ENCODE results near the gene HSPBP1.
"Not testable (repeated sequence)": the region's sequence is repeated elsewhere in the genome, so short reads cannot be mapped to it uniquely, and the experiment has no call there.

Gene HSPBP1

DNA sequence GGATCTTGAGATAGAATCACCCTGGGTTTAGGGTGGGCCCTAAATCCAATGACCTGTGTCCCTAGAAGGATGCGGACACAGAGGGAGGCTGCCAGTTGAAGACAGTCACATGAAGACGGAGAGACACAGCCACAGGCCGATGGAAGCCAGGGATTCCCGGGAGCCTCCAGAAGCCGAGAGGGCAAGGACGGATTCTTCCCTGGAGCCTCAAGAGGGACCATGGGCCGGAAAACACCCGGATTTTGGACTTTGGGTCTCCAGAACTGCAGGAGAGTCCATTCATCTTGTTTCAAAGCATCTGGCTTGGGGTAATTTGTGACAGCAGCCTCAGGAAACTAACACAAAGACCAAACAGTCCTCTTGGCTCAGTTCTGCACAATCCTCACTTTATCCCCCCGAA is 53.6 kb downstream of the HSPBP1 start:
- ChIA-PET POLR2A (no interaction called here), CTCF (no interaction called here)

DNA sequence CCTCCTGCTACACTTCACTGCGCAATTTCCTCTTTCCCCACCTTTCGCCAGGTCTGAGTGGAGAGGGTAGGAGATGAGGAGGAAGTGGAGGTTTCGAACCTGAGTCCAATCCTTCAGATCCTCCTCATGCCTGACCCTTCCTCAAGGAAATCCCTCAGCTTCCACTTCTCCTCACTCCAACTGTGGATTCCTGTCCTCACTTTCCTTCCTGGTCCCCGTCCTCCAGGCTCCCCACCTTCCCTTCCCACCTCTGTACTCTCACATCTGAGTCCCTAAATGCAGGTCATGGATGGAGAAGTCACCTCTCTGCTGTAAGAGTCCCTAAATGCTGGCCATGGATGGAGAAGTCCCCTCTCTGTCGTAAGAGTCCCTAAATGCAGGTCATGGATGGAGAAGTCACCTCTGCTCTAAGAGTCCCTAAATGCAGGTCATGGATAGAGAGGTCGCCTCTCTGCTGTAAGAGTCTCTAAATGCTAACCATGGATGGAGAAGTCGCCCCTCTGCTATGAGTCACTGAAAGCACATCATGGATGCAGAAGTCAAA is 54.4 kb downstream of the HSPBP1 start:
- ChIA-PET CTCF (no interaction called here), POLR2A (no interaction called here)
- TF ChIP-seq, protein P1, sequence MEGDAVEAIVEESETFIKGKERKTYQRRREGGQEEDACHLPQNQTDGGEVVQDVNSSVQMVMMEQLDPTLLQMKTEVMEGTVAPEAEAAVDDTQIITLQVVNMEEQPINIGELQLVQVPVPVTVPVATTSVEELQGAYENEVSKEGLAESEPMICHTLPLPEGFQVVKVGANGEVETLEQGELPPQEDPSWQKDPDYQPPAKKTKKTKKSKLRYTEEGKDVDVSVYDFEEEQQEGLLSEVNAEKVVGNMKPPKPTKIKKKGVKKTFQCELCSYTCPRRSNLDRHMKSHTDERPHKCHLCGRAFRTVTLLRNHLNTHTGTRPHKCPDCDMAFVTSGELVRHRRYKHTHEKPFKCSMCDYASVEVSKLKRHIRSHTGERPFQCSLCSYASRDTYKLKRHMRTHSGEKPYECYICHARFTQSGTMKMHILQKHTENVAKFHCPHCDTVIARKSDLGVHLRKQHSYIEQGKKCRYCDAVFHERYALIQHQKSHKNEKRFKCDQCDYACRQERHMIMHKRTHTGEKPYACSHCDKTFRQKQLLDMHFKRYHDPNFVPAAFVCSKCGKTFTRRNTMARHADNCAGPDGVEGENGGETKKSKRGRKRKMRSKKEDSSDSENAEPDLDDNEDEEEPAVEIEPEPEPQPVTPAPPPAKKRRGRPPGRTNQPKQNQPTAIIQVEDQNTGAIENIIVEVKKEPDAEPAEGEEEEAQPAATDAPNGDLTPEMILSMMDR (IDR thresholded peaks at IDR 0.05; ENCODE audit: control extremely low read depth, extremely low read depth, low read depth, missing control alignments) = no peak
- DNase-seq (ENCODE audit: extremely low spot score) = no peak

More for the DNA sequence above, 53.6 kb downstream of the HSPBP1 start:
- no peak for DNase-seq (ENCODE audit: extremely low spot score)
- TF ChIP-seq, protein P1 (IDR thresholded peaks at IDR 0.05; ENCODE audit: control extremely low read depth, extremely low read depth, low read depth, missing control alignments) = no peak

DNA sequence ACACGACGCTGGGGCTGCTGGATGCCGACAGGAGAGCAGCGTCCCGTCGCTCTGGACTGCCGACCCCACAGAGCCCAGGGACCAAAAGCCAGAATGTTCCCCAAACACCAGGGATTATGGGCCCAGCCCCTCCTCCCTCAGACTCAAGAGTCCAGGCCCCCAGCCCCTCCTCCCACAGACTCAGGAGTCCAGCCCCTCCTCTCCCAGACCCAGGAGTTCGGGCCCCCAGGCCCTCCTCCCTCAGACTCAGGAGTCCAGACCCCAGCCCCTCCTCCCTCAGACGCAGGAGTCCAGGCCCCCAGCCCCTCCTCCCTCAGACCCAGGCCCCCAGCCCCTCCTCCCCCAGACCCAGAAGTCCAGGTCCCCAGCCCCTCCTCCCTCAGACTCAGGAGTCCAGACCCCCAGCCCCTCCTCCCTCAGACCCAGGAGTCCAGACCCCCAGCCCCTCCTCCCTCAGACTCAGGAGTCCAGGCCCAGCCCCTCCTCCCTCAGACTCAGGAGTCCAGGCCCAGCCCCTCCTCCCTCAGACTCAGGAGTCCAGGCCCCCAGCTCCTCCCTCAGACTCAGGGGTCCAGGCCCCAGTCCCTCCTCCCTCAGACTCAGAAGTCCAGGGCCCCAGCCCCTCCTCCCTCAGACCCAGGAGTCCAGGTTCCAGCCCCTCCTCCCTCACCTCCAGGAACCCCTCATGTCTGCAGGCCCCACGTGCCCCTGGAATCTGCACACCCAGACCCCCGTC is 55.1 kb downstream of the HSPBP1 start:
- CTCF ChIA-PET; DNase-seq (ENCODE audit: extremely low spot score); POLR2A ChIA-PET: not testable (repeated sequence)

DNA sequence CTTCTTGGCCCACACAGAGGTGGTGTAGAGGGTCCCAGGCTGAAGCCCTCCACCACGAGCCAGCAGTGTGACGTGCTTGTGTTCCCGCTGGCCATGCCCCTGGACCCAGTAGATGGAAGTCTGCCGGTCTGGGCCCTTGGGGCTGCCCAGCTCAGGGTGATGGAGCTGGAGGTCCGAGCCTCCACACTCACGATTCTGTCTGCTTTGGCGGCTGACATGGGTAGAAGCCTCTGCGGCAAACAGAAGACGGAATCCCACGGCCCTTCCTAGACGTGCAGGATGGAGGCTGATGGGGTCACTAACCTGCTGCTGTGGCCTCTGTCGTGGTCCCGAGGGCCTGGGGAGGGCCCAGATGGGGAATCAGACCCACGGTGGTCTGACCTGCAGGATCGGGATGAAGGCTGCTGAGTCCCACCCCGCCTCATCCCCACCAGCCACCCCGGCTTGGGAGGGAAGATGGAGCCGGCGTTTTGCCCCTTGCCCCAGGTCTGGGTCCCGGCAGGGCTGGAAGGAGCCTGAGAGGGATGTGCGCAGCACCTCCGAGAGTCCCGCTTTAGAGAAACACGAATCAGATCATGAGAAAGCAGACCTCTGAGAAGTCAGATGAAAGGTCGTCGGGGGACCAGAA is 55.8 kb downstream of the HSPBP1 start:
- no peak for DNase-seq (ENCODE audit: extremely low spot score)
- TF ChIP-seq, protein P1 (IDR thresholded peaks at IDR 0.05; ENCODE audit: control extremely low read depth, extremely low read depth, low read depth, missing control alignments) = no peak
- POLR2A ChIA-PET = no interaction called here
- CTCF ChIA-PET = no interaction called here

DNA sequence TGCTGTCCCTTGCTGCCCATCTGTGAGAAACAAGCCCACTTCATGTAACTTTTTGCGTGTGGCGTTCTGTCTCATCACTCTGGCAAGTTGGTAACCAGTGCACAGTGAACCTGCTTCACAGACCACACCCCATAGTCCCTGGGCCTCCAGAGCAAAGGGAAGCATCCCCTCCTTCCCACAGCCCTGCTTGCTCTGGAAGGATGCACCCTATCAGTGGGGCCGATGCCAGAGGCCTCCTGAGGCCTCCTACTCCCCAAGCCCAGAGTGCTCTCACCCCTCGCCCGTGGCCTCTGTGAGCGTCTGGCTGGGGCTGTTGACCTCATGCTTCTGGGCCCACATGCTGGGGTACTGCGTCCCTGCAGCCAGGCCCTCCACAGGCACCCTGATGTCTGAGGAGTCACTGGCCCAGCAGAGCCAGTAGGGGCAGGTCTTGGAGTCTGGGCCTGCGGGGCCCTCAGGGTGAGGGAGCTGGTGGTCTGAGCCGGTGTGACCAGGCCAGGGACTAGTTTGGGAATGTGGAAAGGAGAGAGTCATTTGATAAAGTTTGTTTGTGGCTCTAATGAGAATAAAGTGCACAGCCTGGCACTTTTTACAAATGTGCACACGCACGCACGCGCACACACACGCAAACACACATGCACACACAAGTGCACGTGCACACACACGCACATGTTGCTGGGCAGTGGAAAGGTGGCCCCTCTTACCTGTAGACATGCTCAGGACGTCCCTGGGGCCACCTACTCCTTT is 56.4 kb downstream of the HSPBP1 start:
- TF ChIP-seq, protein P1 (IDR thresholded peaks at IDR 0.05; ENCODE audit: control extremely low read depth, extremely low read depth, low read depth, missing control alignments) = no peak
- no peak for DNase-seq (ENCODE audit: extremely low spot score)
- POLR2A ChIA-PET = no interaction called here
- CTCF ChIA-PET = no interaction called here

DNA sequence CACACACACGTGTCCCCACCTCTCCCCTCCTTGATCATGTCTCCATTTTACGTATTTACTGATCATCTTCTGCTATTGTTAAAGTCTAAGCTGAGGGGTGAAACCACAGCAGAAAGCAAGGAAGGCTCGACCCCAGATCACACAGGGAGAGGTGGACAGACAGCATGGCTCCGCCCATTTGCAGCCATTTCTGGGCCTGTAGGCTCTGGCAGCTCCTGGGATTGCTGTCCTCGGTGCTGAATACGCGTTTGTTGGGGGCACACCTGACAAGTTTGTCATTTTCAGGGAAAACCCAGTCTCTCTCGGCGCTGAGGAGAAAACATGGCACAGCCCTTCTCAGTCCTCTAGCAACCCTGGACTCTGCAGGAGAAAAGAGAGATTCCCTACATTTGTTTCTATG is 59.4 kb downstream of the HSPBP1 start:
- ChIA-PET CTCF (interaction anchor here (1.5 kb wide), 1 partner anchor 60 kb away, joined by 4 read pairs; no protein-coding TSS in a partner anchor), POLR2A (no interaction called here)
- TF ChIP-seq, protein P1 (IDR thresholded peaks at IDR 0.05; ENCODE audit: control extremely low read depth, extremely low read depth, low read depth, missing control alignments) = no peak
- no peak for DNase-seq (ENCODE audit: extremely low spot score)

Measured in GM10248 (cell line).